ENCODE data around the gene RCBTB2.

GRCh38 chr13:48487968-48488367, 44.9 kb downstream of the RCBTB2 start:
- TF ChIP-seq POLR2AphosphoS5 (IDR thresholded peaks at IDR 0.05) (no peak), CTCF (IDR thresholded peaks at IDR 0.05) (no peak), EP300 (IDR thresholded peaks at IDR 0.05; ENCODE audit: low read depth) (no peak), POLR2A (IDR thresholded peaks at IDR 0.05) (no peak)
